GM11168 (cell line): Measurements from ENCODE around the gene DLX4.

Source experiments
- in situ Hi-C: fragments of 300-500 bp; cut with MboI; formaldehyde crosslinking; loops from one replicate; pipeline ENCODE4 v1.12.0; 2022; ENCODE audit warnings: low sequenced_read_pairs; ENCODE audit not compliant: unreplicated experiment

DLX4 gene

DNA sequence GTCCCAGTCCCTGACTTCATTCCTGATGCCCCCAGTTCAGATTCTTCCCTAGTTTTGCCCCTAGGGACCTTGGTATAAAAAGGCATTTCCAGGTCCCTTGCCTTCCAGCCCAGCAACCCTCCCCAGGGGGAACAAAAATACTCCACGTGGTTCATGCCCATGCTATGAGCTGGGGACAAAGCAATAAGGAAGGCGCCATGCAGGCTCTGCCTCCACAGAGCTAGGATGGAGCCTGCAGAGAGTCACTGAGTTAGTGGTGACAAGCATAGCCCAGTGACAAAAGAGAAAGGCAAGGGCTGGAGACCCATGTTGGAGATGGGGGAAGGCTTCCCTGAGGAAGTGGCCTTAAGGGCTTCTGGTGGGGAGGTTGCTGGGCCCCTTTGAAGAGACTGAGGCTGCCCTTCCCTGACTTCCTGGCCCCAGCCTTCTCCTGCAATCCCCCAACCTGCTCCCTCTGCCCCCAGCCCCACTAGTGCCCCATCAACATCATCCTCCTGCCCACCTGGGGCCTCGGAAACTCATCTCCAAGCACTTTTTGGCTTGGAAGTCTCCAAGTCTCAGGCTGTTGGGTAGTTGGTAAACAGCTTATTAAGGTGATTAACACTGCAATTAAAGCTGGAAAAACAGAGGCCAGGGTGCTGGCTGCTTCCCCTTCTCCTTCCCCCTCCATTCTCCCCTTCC lies 16.5 kb downstream of the DLX4 start:
- in situ Hi-C loops = loop anchor here (25.0 kb wide), 1 partner anchor 423 kb away; no protein-coding TSS in a partner anchor

DNA sequence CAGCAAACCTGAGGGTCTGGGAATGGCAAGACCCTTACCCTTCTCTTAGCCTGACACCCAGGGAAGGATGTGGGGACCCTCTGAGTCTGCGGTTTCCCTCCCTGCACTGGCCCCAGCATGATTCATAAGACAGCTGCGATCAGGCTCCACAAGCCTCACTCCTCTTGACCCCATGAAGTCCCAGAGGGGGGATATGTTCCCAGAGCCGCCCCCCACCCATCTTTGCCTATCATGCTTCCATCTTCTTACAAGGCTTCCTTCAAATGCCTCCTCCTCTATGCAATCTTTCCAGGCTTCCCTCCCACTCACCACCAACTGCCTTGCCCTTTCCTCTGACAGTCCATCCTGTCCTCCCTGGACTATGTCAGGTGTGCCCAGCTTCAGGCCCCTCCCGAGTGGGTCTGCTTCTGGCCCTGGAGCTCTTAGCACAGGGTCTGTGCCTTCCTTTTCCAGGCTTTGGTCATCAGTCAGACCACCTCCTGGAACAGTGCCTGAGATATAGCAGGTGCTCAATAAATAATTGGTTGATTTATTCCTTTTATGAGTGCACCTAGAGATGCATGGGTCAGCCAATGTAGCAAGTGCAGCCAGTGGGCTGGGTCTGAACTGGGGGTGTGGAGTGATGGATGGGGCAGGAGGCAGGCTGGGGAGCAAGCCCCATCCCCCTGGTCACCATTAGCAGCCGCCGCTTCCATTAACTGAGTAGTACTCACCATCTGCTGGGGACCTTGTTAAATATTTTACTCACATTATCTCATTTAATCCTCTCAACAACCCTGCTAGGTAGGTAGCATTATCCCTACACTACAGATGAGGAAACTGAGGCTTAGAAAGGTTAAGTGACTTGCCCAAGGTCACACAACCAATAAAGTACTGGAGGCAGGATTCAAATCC lies 17.7 kb downstream of the DLX4 start:
- in situ Hi-C loops = loop anchor here (25.0 kb wide), 1 partner anchor 424 kb away; no protein-coding TSS in a partner anchor

DNA sequence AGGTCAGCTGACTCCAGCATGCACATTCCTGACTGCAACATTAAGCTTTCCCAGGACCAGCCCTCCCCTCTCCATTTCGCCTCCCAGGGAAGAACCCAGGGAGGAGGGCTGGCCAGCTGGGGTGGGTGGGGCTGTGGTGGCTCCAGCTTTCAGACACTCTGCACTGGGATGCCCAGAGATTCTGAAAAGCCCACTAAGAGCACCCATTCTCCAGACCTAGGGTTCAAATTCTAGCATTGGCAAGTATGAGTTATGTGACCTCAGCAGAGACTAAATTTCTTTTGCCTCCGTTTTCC lies 18.2 kb downstream of the DLX4 start:
- in situ Hi-C loops = loop anchor here (25.0 kb wide), 1 partner anchor 425 kb away; no protein-coding TSS in a partner anchor

GRCh38 chr17:49987681-49988441 lies 18.9 kb downstream of the DLX4 start:
- in situ Hi-C loops = loop anchor here (25.0 kb wide), 1 partner anchor 426 kb away; no protein-coding TSS in a partner anchor

- in situ Hi-C loops = loop anchor here (25.0 kb wide), 1 partner anchor 427 kb away; no protein-coding TSS in a partner anchor
These were observed 20.5 kb downstream of the DLX4 start for GRCh38 chr17:49989518-49989880.

DNA sequence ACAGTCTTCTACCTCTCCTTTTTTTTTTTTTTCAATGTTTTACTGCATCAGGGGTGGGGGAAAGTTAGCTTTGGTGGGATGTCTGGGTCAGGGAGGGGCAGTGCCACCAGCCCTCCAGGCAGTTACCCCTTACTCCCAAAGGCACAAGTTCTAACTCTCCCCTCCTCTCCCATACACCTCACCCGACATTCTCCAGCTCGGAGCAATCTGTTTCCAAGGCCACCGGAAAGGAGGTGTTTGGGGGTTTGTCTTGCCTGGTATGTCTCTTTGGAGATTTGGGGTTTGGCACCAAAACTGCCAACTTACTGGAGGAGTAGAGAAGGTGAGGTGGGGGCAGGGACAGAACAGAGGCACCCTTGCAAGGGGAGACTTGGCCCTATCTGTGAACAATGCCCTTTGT lies 21.3 kb downstream of the DLX4 start:
- in situ Hi-C loops = loop anchor here (25.0 kb wide), 1 partner anchor 428 kb away; no protein-coding TSS in a partner anchor

DNA sequence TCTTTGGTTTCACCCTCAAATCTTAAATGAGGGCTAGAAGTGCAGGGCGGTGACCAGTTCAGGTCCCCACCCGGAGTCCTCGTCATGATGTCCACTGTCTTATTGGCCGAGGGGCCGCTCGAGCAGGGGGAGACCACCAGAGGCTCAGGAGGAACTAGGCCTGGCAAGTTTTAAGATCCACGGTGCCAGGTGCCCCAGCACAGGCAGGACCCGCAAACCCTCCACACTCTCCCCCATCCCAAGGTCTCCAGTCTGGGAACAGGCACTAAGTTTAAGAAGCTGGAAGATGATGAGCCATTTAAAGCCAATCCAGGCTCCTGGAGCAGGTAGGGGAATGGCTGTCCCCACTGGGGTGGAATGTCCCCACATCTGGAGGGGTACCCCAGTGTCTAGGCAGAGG lies 21.9 kb downstream of the DLX4 start:
- in situ Hi-C loops = loop anchor here (25.0 kb wide), 1 partner anchor 429 kb away; no protein-coding TSS in a partner anchor

- in situ Hi-C loops = loop anchor here (25.0 kb wide), 1 partner anchor 429 kb away; no protein-coding TSS in a partner anchor
These were observed 22.4 kb downstream of the DLX4 start for GRCh38 chr17:49991409-49991808.

- in situ Hi-C loops = loop anchor here (25.0 kb wide), 1 partner anchor 430 kb away; no protein-coding TSS in a partner anchor
These were observed 23.4 kb downstream of the DLX4 start for GRCh38 chr17:49992191-49992932.

DNA sequence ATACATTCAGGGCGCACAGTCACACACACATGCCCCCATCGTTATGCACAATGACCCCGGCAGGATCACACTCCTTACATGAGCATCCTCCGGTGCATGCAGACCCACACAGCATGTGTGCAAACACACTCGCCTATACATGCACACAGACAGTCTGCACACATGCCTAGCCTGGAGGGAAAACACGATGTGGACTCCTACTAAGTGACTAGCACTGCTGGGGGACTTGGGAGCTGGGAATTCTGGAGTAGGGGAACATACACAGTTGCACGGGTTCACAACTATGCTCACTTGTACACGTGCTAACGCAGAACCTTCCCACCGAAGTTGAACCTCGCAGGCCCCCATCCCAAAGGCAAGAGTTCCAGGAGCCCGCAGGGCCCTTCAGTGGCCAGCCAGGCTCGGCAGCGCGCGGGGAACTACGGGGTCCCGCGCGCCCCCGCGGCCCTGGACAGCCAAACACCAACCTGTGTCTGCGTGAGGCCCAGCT lies 24.0 kb downstream of the DLX4 start:
- in situ Hi-C loops = loop anchor here (25.0 kb wide), 1 partner anchor 431 kb away; no protein-coding TSS in a partner anchor

GRCh38 chr17:49993423-49994060 lies 24.6 kb downstream of the DLX4 start:
- in situ Hi-C loops = loop anchor here (25.0 kb wide), 1 partner anchor 431 kb away; no protein-coding TSS in a partner anchor

DNA sequence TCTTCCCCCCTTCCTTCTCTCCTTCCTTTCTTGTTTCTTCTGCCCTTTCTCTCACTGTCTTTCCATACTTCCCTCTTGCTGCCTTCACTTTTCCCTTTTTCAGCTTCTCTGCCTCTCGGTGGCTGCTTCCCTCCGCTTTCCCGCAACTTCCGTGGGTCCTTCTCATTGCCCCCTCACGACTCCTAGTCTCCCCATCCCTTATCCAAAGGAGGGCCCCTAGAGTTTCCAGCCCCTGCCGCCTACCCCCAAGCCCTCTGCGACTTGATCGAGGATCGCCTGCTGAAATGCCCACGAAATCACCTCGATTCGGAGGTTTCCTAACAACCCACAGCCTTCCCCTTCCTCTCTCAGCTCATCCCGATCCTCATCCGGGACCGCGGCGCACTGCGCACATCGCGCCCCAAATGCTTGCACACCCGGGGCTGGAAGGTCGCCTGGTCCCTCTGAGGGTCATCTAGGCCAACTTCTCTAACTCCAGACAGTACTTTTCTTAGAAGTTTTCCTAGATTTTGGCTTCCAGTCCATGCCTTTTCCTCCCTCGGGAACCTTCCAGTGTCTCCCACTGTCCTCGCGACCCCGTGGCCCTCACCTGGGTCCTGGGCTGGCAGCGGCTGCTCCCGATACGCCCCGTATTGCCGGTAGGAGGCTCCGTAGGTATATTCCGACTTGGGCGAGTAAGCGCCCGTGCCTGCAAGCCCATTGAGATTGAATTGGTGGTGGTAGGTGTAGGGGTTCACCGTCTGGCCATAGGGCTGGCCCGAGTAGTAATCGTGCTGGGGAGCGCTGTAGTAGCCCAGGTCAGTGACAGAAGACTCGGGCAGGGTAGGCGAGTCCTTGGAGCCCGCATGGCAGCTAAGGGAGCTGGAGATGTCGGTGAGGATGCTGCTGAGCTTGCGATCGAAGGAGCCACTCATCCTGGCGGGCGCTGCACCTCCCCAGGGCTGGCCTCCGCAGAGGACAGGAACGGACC lies 25.4 kb downstream of the DLX4 start:
- in situ Hi-C loops = loop anchor here (25.0 kb wide), 1 partner anchor 432 kb away; no protein-coding TSS in a partner anchor

DNA sequence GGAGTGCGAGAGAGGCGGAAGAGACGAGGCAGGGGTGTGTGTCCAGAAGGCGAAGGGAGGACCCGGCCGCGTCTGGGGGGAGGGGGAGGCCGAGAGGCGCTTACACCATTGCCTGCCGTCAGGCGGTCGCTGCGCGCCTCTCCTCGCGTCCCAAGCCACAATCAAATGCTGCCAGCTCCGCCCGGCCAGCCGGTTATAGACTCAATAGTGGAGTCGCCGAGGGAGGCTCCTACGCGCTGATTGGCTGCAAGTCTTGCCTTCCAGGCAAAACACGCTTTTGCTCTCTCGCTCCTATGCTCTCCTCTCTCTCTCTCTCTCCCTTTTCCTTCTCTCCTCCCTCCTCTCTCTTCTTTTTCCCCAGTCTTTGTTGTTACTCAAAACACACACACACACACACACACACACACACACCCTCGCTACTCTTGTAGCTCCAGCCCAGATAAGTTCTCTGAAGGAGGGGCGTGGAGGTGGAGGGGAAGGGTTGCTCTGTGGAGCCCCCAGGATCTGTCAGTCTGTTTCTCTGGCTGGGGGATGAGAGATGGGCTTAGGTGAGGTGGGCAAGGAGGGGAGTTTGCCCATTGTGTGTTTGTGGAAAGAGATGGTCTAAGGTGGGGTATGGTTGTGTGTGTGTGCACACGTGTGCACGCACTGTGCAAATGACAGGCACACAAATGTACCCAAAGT lies 26.2 kb downstream of the DLX4 start, which contains the start of gene DLX3:
Gene DLX3, minus strand, starts transcription at position 170 of the 684 bp plus-strand sequence. CDS start 226 bp downstream, outside the sequence.
- in situ Hi-C loops = loop anchor here (25.0 kb wide), 1 partner anchor 433 kb away; no protein-coding TSS in a partner anchor

DNA sequence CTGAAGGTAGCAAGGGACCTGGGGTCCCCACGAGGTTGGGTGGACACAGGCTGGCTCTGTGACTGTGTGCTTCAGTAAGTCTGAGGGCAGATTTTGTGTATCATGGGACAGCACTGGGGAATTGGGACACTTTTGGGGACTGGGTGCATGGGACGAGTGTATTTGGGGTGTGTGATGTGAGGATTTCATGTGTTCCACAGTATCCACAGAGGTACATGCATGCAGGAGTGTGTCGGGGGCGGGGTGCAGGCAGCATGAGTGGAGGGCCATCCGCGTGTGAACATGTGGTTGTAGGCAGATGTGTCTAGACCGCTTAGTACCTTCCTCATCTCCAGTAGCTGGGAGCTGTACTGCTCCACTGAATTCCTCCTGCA lies 27.1 kb downstream of the DLX4 start:
- in situ Hi-C loops = loop anchor here (25.0 kb wide), 1 partner anchor 434 kb away; no protein-coding TSS in a partner anchor

- in situ Hi-C loops = loop anchor here (25.0 kb wide), 1 partner anchor 434 kb away; no protein-coding TSS in a partner anchor
These were observed 27.7 kb downstream of the DLX4 start for GRCh38 chr17:49996495-49997300.

GRCh38 chr17:49997301-49997650 lies 28.3 kb downstream of the DLX4 start:
- in situ Hi-C loops = loop anchor here (25.0 kb wide), 1 partner anchor 435 kb away; no protein-coding TSS in a partner anchor
